NB4 (cell line): ENCODE data around the gene SLC30A5.
"Not testable (repeated sequence)": the region's sequence is repeated elsewhere in the genome, so short reads cannot be mapped to it uniquely, and the experiment has no call there.

Experiments used
- DNase-seq: peaks from one replicate; pipeline ENCODE4 v3.0.0; 2010; ENCODE audit warnings: low read depth
- H3K4me3 ChIP-seq: one replicate; pipeline ENCODE4 v1.5.1; 2011; ENCODE audit warnings: mild to moderate bottlenecking, low read depth, low read length, moderate library complexity
- CTCF ChIP-seq: IDR thresholded peaks from one replicate; pipeline ENCODE4 v1.5.1; 2012; ENCODE audit warnings: low read depth, low read length
- MAX ChIP-seq: IDR thresholded peaks from 2 replicates; pipeline ENCODE4 v1.6.1; 2011; ENCODE audit warnings: low read depth, low read length
- MYC ChIP-seq: IDR thresholded peaks from 2 replicates; pipeline ENCODE4 v1.6.1; 2011; ENCODE audit warnings: low read depth, low read length
- POLR2A ChIP-seq: IDR thresholded peaks from 2 replicates; pipeline ENCODE4 v1.6.1; 2011; ENCODE audit warnings: mild to moderate bottlenecking; ENCODE audit not compliant: insufficient read length; ENCODE audit errors: extremely low read depth

SLC30A5 gene

GRCh38 chr5:69099302-69099701, 5.5 kb downstream of the SLC30A5 start:
- DNase-seq: no peak
- no peak for TF ChIP-seq MYC
- TF ChIP-seq POLR2A: no peak
- no peak for TF ChIP-seq CTCF
- TF ChIP-seq MAX: no peak
- H3K4me3 ChIP-seq: no peak overlapping the region

GRCh38 chr5:69103521-69103920, 9.7 kb downstream of the SLC30A5 start:
- TF ChIP-seq POLR2A (no peak), MAX (no peak), CTCF (no peak), MYC (no peak)
- DNase-seq: no peak
- H3K4me3 ChIP-seq: no peak overlapping the region

GRCh38 chr5:69105996-69106906, 12.4 kb downstream of the SLC30A5 start:
- no peak overlapping the region for H3K4me3 ChIP-seq
- TF ChIP-seq MAX (no peak), MYC (no peak), CTCF (no peak), POLR2A (no peak)
- DNase-seq: peak; percentile 73

GRCh38 chr5:69108367-69108766, 14.6 kb downstream of the SLC30A5 start:
- H3K4me3 ChIP-seq, DNase-seq: not testable (repeated sequence)

GRCh38 chr5:69113851-69114250, 20.0 kb downstream of the SLC30A5 start:
- H3K4me3 ChIP-seq: no peak overlapping the region
- no peak for TF ChIP-seq POLR2A
- no peak for DNase-seq

GRCh38 chr5:69115526-69115925, 21.7 kb downstream of the SLC30A5 start:
- no peak overlapping the region for H3K4me3 ChIP-seq
- TF ChIP-seq CTCF: no peak
- TF ChIP-seq MAX: no peak
- no peak for DNase-seq

- TF ChIP-seq POLR2A (no peak), CTCF (no peak), MAX (no peak), MYC (no peak)
- no peak overlapping the region for H3K4me3 ChIP-seq
- DNase-seq: no peak
Measured at GRCh38 chr5:69129413-69129812, 35.6 kb downstream of the SLC30A5 start.
